Measurements from ENCODE around the gene JARID2. TPM values are rescaled to one million over a fixed set of nuclear protein-coding genes. Genes with fewer than 3 reads are reported as not detected.

The JARID2 gene
- total RNA-seq, 2 donors from 2014 or later, result 3.6 to 4.6 TPM

- Histone ChIP-seq H3K4me1 (peaks cover 4% of the 10 kb centered on the region), H3K27me3 (no peaks in the 10 kb centered on the region), H3K27ac (no peak overlapping the region), H3K4me3 (no peak overlapping the region), H3K9me3 (no peaks in the 10 kb centered on the region), H3K36me3 (replicated peaks in 1 of 2; ENCODE audit: insufficient read depth in 1 of 2, low read depth in 2 of 2) (no peaks in the 10 kb centered on the region)
- no peak for TF ChIP-seq POLR2A (IDR thresholded peaks at IDR 0.05)
- intact Hi-C loops (cut with DNase I), result no loop called here
- 78 to 82% methylated on average over 6 of the region's 6 CpGs for WGBS, 2 donors
- ATAC-seq (no peak), DNase-seq (no peak)
These were observed 229.4 kb downstream of the JARID2 start for GRCh38 chr6:15475261-15475660.

DNA sequence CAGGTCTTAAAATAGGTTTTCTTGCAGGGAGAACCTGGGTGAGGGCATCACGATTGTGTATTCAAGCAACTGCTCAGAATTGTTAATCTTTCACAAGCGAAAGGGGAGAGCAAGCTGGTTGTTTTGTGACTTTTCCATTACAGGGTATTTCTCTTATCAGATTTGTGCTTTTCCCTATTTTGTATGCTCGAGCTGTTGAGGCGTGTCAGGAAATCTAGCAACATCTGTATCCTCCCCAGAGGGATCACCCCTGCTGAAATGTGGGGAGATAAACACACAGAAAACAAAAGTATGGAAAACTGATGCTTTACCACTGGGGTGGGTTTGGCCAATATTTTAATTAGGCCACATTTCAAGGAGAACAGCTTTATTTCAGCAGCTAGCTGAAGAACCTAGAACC, 230.0 kb downstream of the JARID2 start:
- no peak overlapping the region for H3K27ac ChIP-seq
- no peaks in the 10 kb centered on the region for H3K9me3 ChIP-seq
- no peak overlapping the region for H3K4me3 ChIP-seq
- WGBS, 2 donors, result 78 to 84% methylated on average over 4 of the region's 4 CpGs
- no peak for ATAC-seq
- intact Hi-C loops (cut with DNase I), result no loop called here
- no peaks in the 10 kb centered on the region for H3K27me3 ChIP-seq
- H3K36me3 ChIP-seq (replicated peaks in 1 of 2; ENCODE audit: insufficient read depth in 1 of 2, low read depth in 2 of 2), result no peaks in the 10 kb centered on the region
- TF ChIP-seq POLR2A (IDR thresholded peaks at IDR 0.05) (no peak), CTCF (IDR thresholded peaks at IDR 0.05) (no peak)
- peaks cover 4% of the 10 kb centered on the region for H3K4me1 ChIP-seq
- no peak for DNase-seq

GRCh38 chr6:15476631-15477380, 230.9 kb downstream of the JARID2 start:
- no peak overlapping the region for H3K4me3 ChIP-seq
- TF ChIP-seq POLR2A (IDR thresholded peaks at IDR 0.05) (no peak), CTCF (IDR thresholded peaks at IDR 0.05) (no peak)

DNA sequence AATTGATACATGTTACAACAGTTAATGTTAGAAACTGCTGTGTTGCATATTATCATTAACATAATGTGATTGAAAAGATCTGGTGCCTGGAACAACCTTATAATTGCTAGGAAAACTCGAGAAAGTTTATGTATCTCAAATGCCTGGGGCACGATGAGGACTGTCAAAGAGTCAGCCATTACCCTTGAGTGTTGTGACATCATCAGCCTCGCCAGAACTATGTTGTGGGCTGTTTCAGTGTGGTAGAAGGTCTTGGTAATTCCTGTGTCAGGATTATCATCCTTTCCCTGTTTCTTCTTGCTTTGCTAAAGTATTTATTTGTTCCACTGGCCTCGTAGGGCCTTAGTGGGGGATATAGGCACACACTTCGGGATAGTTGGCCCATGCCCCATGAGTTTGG, 231.9 kb downstream of the JARID2 start:
- DNase-seq (no peak), ATAC-seq (no peak)
- Histone ChIP-seq H3K4me3 (no peak overlapping the region), H3K4me1 (peaks cover 4% of the 10 kb centered on the region), H3K9me3 (no peaks in the 10 kb centered on the region), H3K27ac (no peak overlapping the region), H3K36me3 (replicated peaks in 1 of 2; ENCODE audit: insufficient read depth in 1 of 2, low read depth in 2 of 2) (no peaks in the 10 kb centered on the region), H3K27me3 (no peaks in the 10 kb centered on the region)
- TF ChIP-seq POLR2A (IDR thresholded peaks at IDR 0.05) (no peak), CTCF (IDR thresholded peaks at IDR 0.05) (no peak)
- 55 to 66% methylated on average over 5 of the region's 5 CpGs for WGBS, 2 donors
- intact Hi-C loops (cut with DNase I), result no loop called here

More at GRCh38 chr6:15476631-15477380, 230.9 kb downstream of the JARID2 start:
- peaks cover 4% of the 10 kb centered on the region for H3K4me1 ChIP-seq
- intact Hi-C loops (cut with DNase I), result no loop called here
- no peaks in the 10 kb centered on the region for H3K27me3 ChIP-seq
- no peaks in the 10 kb centered on the region for H3K36me3 ChIP-seq (replicated peaks in 1 of 2; ENCODE audit: insufficient read depth in 1 of 2, low read depth in 2 of 2)
- no peak for DNase-seq
- H3K27ac ChIP-seq, result no peak overlapping the region
- H3K9me3 ChIP-seq, result no peaks in the 10 kb centered on the region
- no peak for ATAC-seq
- WGBS, 2 donors, result 69 to 80% methylated on average over 7 of the region's 7 CpGs

- Histone ChIP-seq H3K9me3 (no peaks in the 10 kb centered on the region), H3K27me3 (no peaks in the 10 kb centered on the region), H3K27ac (no peak overlapping the region), H3K4me1 (no peaks in the 10 kb centered on the region), H3K4me3 (no peak overlapping the region), H3K36me3 (replicated peaks in 1 of 2; ENCODE audit: insufficient read depth in 1 of 2, low read depth in 2 of 2) (no peaks in the 10 kb centered on the region)
- intact Hi-C loops (cut with DNase I), result no loop called here
- TF ChIP-seq POLR2A (IDR thresholded peaks at IDR 0.05), result no peak
- TF ChIP-seq CTCF (IDR thresholded peaks at IDR 0.05), result no peak
- DNase-seq (no peak), ATAC-seq (no peak)
- 70 to 73% methylated on average over 5 of the region's 5 CpGs for WGBS, 2 donors
These were observed 233.9 kb downstream of the JARID2 start for GRCh38 chr6:15479761-15480160.
